AG04450 (cell line): Measurements from ENCODE around the gene ARHGEF25. TPM values are rescaled to one million over a fixed set of nuclear protein-coding genes. Genes with fewer than 3 reads are reported as not detected.

Experiments used
- CTCF ChIA-PET: fragments of 300-600, 350-600 bp; formaldehyde crosslinking; extraction: SDS; loops from one replicate; lab custom pipeline; 2022; ENCODE audit warnings: antibody characterized with exemption, inconsistent platforms; lab: Charles Lee
- POLR2A ChIA-PET: fragments of 350-600 bp; formaldehyde crosslinking; extraction: SDS; loops from one replicate; lab custom pipeline; 2021; ENCODE audit warnings: antibody characterized with exemption, inconsistent platforms; lab: Yijun Ruan, JAX
- DNase-seq: peaks from one replicate; pipeline ENCODE4 v3.0.0-alpha.2; 2011; ENCODE audit warnings: low read depth, low spot score
- H3K27ac ChIP-seq: one replicate; pipeline ENCODE4 v1.5.1; 2012; ENCODE audit warnings: low read depth, low read length, control low read depth
- H3K27me3 ChIP-seq: one replicate; pipeline ENCODE4 v1.6.0; 2012; ENCODE audit warnings: low read length; ENCODE audit not compliant: control insufficient read depth, insufficient read depth
- H3K4me3 ChIP-seq: 2 replicates; pipeline ENCODE4 v1.5.1; 2011; ENCODE audit warnings: mild to moderate bottlenecking, low read depth, low read length, control low read depth
- H3K9me3 ChIP-seq: 2 replicates; pipeline ENCODE4 v1.5.1; 2012; ENCODE audit warnings: low read length; ENCODE audit not compliant: control insufficient read depth, insufficient read depth
- CTCF ChIP-seq: IDR thresholded peaks from 2 replicates; pipeline ENCODE4 v1.5.1; 2011; ENCODE audit warnings: low read depth, low read length, control low read depth, inconsistent platforms
- polyA plus RNA-seq: library from polyadenylated mRNA; depleted of rRNA; stranded (reverse); fragments of >200 nt; gene quantifications from 2 replicates; pipeline ENCODE4 v1.2.3, GENCODE V29; 2011

Gene ARHGEF25
- polyA plus RNA-seq, 1 experiment, result 23.4 TPM

GRCh38 chr12:57623811-57624390, 12.7 kb downstream of the ARHGEF25 start:
- Histone ChIP-seq H3K27me3 (peaks cover 67% of the 10 kb centered on the region), H3K9me3 (peaks cover 4% of the 10 kb centered on the region; the same call in 1 of the 2 replicates), H3K27ac (no peak overlapping the region), H3K4me3 (no peak overlapping the region)
- DNase-seq, result no peak
- TF ChIP-seq CTCF, result no peak
- CTCF ChIA-PET, result interaction anchor here (7.6 kb wide), 1 partner anchor 41 kb away, joined by 112 read pairs; no protein-coding TSS in a partner anchor
- POLR2A ChIA-PET, result interaction anchor here (0.8 kb wide), 1 partner anchor 13 kb away, joined by 3 read pairs; the partner anchor contains the start of gene ARHGEF25

GRCh38 chr12:57624441-57625220, 13.4 kb downstream of the ARHGEF25 start:
- peaks cover 68% of the 10 kb centered on the region for H3K27me3 ChIP-seq

GRCh38 chr12:57625261-57626032, 14.2 kb downstream of the ARHGEF25 start:
- TF ChIP-seq CTCF, result no peak
- Histone ChIP-seq H3K9me3 (peaks cover 4% of the 10 kb centered on the region; the same call in 1 of the 2 replicates), H3K27me3 (peaks cover 61% of the 10 kb centered on the region), H3K27ac (no peak overlapping the region), H3K4me3 (no peak overlapping the region)
- DNase-seq, result no peak
- ChIA-PET POLR2A (interaction anchor here (0.6 kb wide), 1 partner anchor 41 kb away, joined by 3 read pairs; no protein-coding TSS in a partner anchor), CTCF (interaction anchor here (0.8 to 7.6 kb wide), 2 partner anchors 7 to 43 kb away, joined by 3 to 112 read pairs; partner anchors contain the start of gene B4GALNT1)

More at GRCh38 chr12:57624441-57625220, 13.4 kb downstream of the ARHGEF25 start:
- ChIA-PET CTCF (interaction anchor here (0.8 to 7.6 kb wide), 2 partner anchors 8 to 42 kb away, joined by 3 to 112 read pairs; partner anchors contain the start of gene B4GALNT1), POLR2A (interaction anchor here (0.6 kb wide), 1 partner anchor 40 kb away, joined by 3 read pairs; no protein-coding TSS in a partner anchor)
- Histone ChIP-seq H3K9me3 (peaks cover 4% of the 10 kb centered on the region; the same call in 1 of the 2 replicates), H3K27ac (no peak overlapping the region), H3K4me3 (no peak overlapping the region)
- DNase-seq, result no peak
- no peak for TF ChIP-seq CTCF

DNA sequence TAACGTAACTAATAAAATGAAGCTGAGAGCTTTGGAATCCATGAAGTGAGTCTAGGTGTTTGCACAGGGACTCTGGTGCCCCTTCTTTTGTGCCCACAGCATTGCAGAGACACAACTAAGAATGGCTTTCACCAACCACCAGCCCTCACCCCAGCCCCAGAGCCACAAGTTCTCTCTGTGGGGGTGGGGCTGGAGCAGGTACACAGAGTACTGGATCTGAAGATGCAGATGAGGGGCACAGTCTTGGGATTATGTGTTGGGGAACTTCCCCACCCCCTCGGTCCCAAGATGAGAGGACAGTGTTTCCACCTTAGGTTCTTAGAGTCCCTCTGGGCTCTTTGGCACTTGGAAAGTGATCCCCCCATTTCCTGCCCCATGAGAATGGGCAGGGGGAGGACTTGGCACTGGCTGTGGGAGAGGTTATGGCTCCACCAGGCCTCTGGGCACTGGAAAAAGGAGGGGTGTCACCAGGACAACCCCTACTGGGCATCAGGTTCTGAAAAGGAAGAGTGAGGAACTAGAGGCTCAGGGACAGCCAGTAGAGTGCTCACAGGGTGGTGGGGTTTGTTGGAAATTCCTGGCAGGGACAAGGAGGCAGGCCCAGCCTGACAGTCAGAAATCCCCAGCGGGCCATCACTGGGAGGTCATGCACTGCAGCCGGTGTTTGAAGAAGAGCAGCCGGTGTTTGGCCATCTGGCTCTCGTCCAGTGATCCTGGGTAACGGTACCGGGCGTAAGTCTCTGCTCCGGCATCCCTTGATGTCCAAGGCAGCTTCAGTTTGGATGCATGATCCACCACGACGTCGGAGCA, 15.1 kb downstream of the ARHGEF25 start:
- ChIA-PET POLR2A (no interaction called here), CTCF (interaction anchor here (7.6 kb wide), 1 partner anchor 44 kb away, joined by 112 read pairs; no protein-coding TSS in a partner anchor)
- Histone ChIP-seq H3K4me3 (no peak overlapping the region), H3K9me3 (peaks cover 4% of the 10 kb centered on the region; the same call in 1 of the 2 replicates), H3K27ac (no peak overlapping the region), H3K27me3 (peaks cover 60% of the 10 kb centered on the region)
- no peak for TF ChIP-seq CTCF
- DNase-seq, result no peak
